Lung (tissue), 16 donors: Measurements from ENCODE around the gene OR11L1. TPM values are rescaled to one million over a fixed set of nuclear protein-coding genes. Genes with fewer than 3 reads are reported as not detected.

Source experiments
- ATAC-seq: fragments of 200-7000 bp; cut with Tn5 transposase; one replicate; pipeline ENCODE4 v1.9.1; 2020; ENCODE audit warnings: moderate number of reproducible peaks; ENCODE audit not compliant: insufficient read depth, low FRiP score
- DNase-seq, 3 donors: peaks; one replicate each; pipeline ENCODE4 v3.0.0-alpha.2; 2013 to 2017
- H3K27ac ChIP-seq, 2 donors: one replicate each; pipeline ENCODE4 v1.5.1; 2013; ENCODE audit warnings: mild to moderate bottlenecking in 2 of 2, moderate library complexity in 2 of 2, control low read depth in 1 of 2, inconsistent platforms in 1 of 2, low read depth in 1 of 2, low read length in 1 of 2
- H3K27me3 ChIP-seq, 3 donors: one replicate each; pipeline ENCODE4 v1.5.1; 2013; ENCODE audit warnings: low read length in 2 of 3; ENCODE audit not compliant: control insufficient read depth in 3 of 3, insufficient read depth in 3 of 3
- H3K36me3 ChIP-seq, 4 donors: one replicate each; pipeline ENCODE4 v1.5.1; 2013; ENCODE audit warnings: low read length in 4 of 4, mild to moderate bottlenecking in 1 of 4, moderate library complexity in 1 of 4; ENCODE audit not compliant: control insufficient read depth in 4 of 4, insufficient read depth in 4 of 4
- H3K4me1 ChIP-seq, 5 donors: one replicate each; pipeline ENCODE4 v1.5.1; 2013; ENCODE audit warnings: low read length in 5 of 5, mild to moderate bottlenecking in 2 of 5, moderate library complexity in 1 of 5; ENCODE audit not compliant: control insufficient read depth in 5 of 5, insufficient read depth in 5 of 5
- H3K4me3 ChIP-seq: one replicate; pipeline ENCODE4 v1.5.1; 2013; ENCODE audit warnings: mild to moderate bottlenecking, control low read depth, moderate library complexity
- H3K9ac ChIP-seq, 2 donors: one replicate each; pipeline ENCODE4 v1.5.1; 2013; ENCODE audit warnings: low read length in 2 of 2, control low read depth in 1 of 2; ENCODE audit not compliant: insufficient read depth in 1 of 2
- H3K9me3 ChIP-seq, 4 donors: one replicate each; pipeline ENCODE4 v1.5.1; 2013; ENCODE audit warnings: low read length in 3 of 4, mild to moderate bottlenecking in 1 of 4, moderate library complexity in 1 of 4; ENCODE audit not compliant: control insufficient read depth in 4 of 4, insufficient read depth in 3 of 4
- WGBS, 2 donors: extraction: QIAGEN DNeasy Blood & Tissue Kit; methylation state at CpG; one replicate each; pipeline ENCODE4 v1.1.7; 2013; 5-methylcytosine and 5-hydroxymethylcytosine counted together
- long read RNA-seq, 5 donors: transcript quantifications; one replicate each; lab custom pipeline, GENCODE V29; 2026
- polyA plus RNA-seq, 2 donors: library from polyadenylated mRNA; stranded (reverse); fragments of 200-250 nt; gene quantifications; one replicate each; pipeline ENCODE4 v1.2.1, GENCODE V29; 2013
- total RNA-seq, 2 donors: library from RNA; depleted of rRNA in 1 of 2; stranded (reverse); fragments of >200 nt in 1 of 2; gene quantifications; one replicate each; pipeline ENCODE4 v1.2.1, GENCODE V29; 2014 to 2021
- TF ChIP-seq, protein P1 (sequence below): IDR thresholded peaks from 2 replicates; pipeline ENCODE4 v1.5.1; 2012; ENCODE audit warnings: mild to moderate bottlenecking; ENCODE audit errors: control extremely low read depth, extremely low read depth
- donor health status: control.
- donor health status: control.
- donor health status: Bipolar disorder and iron deficiency.
- donor health status: healthy.
- donor health status: DM: yes; HTN: yes; CAD: no.

Gene OR11L1, protein sequence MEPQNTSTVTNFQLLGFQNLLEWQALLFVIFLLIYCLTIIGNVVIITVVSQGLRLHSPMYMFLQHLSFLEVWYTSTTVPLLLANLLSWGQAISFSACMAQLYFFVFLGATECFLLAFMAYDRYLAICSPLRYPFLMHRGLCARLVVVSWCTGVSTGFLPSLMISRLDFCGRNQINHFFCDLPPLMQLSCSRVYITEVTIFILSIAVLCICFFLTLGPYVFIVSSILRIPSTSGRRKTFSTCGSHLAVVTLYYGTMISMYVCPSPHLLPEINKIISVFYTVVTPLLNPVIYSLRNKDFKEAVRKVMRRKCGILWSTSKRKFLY
- not detected for total RNA-seq
- polyA plus RNA-seq: not detected
- long read RNA-seq, donor 1: 0 reads
- long read RNA-seq, donor 2: 0 reads
- long read RNA-seq, donor 3: 0 reads
- long read RNA-seq, donor 4: 0 reads
- long read RNA-seq, donor 5: 0 reads

DNA sequence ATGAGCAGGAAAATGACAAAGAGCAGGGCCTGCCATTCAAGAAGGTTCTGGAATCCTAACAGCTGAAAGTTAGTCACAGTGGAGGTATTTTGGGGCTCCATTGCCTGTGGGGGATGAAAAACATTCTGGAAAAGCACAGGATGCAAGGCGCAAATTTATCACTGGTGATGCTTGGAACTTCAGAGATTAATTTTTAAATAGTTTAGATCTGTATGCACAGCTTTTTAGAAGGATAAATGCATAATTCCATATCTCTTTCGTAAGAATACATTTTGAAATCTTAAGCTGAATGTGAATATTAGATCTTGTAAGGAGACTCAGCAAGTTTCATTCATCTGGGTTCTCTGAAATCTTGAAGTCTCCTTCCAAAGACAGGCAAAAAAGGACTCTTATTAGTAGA is at the start of gene OR11L1:
TSS of gene OR11L1 (minus strand) at position 101 of the 400 bp plus-strand sequence. CDS start at position 101, 0 bp downstream.
- H3K9me3 ChIP-seq: no peaks in the 10 kb centered on the region
- no peak within 1 kb of the TSS for H3K4me3 ChIP-seq
- no peaks in the 10 kb centered on the region for H3K36me3 ChIP-seq
- ATAC-seq (no peak), DNase-seq (no peak)
- H3K27ac ChIP-seq: no peak within 1 kb of the TSS
- no peaks in the 10 kb centered on the region for H3K4me1 ChIP-seq
- TF ChIP-seq, protein P1, sequence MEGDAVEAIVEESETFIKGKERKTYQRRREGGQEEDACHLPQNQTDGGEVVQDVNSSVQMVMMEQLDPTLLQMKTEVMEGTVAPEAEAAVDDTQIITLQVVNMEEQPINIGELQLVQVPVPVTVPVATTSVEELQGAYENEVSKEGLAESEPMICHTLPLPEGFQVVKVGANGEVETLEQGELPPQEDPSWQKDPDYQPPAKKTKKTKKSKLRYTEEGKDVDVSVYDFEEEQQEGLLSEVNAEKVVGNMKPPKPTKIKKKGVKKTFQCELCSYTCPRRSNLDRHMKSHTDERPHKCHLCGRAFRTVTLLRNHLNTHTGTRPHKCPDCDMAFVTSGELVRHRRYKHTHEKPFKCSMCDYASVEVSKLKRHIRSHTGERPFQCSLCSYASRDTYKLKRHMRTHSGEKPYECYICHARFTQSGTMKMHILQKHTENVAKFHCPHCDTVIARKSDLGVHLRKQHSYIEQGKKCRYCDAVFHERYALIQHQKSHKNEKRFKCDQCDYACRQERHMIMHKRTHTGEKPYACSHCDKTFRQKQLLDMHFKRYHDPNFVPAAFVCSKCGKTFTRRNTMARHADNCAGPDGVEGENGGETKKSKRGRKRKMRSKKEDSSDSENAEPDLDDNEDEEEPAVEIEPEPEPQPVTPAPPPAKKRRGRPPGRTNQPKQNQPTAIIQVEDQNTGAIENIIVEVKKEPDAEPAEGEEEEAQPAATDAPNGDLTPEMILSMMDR: no peak
- H3K27me3 ChIP-seq: no peaks in the 10 kb centered on the region
- 92 to 93% methylated on average over 2 of the region's 2 CpGs for WGBS, 2 donors
- H3K9ac ChIP-seq: no peak within 1 kb of the TSS

DNA sequence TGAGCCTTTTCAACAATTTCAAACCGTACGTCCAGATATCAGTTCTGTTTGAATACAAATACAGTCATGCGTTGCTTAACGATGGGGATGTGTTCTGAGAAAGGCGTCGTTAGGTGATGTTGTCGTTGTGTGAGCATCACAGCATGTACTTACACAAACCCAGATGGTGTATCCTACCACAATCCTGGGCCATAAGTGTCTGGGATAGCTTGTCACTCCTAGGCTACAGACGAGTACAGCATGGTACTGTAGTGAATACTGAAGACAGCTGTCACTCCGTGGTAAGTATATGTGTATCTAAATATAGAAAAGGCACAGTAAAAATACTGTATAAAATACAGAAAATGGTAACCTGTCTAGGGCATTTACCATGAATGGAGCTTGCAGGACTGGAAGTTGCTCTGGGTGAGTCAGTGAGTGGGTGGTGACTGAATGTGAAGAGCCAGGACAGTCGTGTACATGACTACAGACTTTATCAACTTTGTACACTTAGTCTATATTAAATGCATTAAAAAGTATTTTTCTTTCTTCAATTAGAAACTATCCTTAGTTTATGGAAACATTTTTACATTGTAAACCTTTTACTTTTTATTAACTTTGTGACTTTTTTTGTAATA is 43.2 kb upstream of the OR11L1 start:
- WGBS, 2 donors: 87 to 93% methylated on average over 10 of the region's 10 CpGs
- Histone ChIP-seq H3K4me1 (no peaks in the 10 kb centered on the region), H3K27ac (no peak overlapping the region), H3K36me3 (no peaks in the 10 kb centered on the region), H3K9ac (no peak overlapping the region), H3K9me3 (peaks cover 0 to 6% (median under 1%) of the 10 kb centered on the region in 4 donors), H3K27me3 (no peaks in the 10 kb centered on the region), H3K4me3 (no peak overlapping the region)
- TF ChIP-seq, protein P1: no peak
- no peak for DNase-seq
- no peak for ATAC-seq

DNA sequence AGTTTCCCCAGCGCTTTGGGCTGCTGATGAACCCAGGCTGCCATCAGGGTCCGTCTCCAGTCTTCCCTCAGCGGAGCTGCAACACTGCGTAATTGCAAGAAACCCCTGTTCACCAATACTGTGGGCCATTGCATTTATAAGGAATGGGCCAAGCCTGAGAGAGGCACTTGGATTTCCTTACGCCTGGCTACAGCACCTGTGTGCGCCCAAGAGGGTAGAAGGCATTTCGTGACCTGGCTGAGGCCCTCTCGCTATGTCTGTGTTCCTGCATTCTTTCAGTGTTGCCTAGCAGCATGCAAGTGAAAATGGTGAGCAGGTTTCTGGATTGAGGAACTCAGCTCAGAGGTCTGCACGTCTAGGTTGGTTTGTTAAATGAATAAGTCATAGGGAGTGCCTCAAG is 41.6 kb upstream of the OR11L1 start:
- H3K9me3 ChIP-seq: peaks cover 0 to 9% (median under 1%) of the 10 kb centered on the region in 4 donors
- no peaks in the 10 kb centered on the region for H3K4me1 ChIP-seq
- no peaks in the 10 kb centered on the region for H3K36me3 ChIP-seq
- no peak overlapping the region for H3K9ac ChIP-seq
- no peak for DNase-seq
- H3K27ac ChIP-seq: no peak overlapping the region
- TF ChIP-seq, protein P1: no peak
- no peak overlapping the region for H3K4me3 ChIP-seq
- WGBS, 2 donors: 83 to 94% methylated on average over 9 of the region's 9 CpGs
- no peaks in the 10 kb centered on the region for H3K27me3 ChIP-seq
- ATAC-seq: no peak
